Astrocyte of the cerebellum (primary cell): ENCODE measurements around the gene CAV3.

Experiments
- DNase-seq: peaks from one replicate; pipeline ENCODE4 v3.0.0-alpha.2; 2011; ENCODE audit warnings: low read depth
- H3K4me3 ChIP-seq: 2 replicates; pipeline ENCODE4 v1.5.1; 2011; ENCODE audit warnings: mild to moderate bottlenecking, low read depth, low read length, moderate library complexity
- in situ Hi-C: cut with HindIII; loops from 2 replicates; pipeline ENCODE4 v1.10.0; 2017; ENCODE audit warnings: low sequenced_read_pairs
- TF ChIP-seq, protein P1 (sequence below): IDR thresholded peaks from 2 replicates; pipeline ENCODE4 v1.5.1; 2012; ENCODE audit warnings: low read length, low read depth, moderate library complexity, mild to moderate bottlenecking; ENCODE audit errors: missing control alignments

The CAV3 gene

GRCh38 chr3:8784676-8785435 lies 51.3 kb downstream of the CAV3 start:
- TF ChIP-seq, protein P1, sequence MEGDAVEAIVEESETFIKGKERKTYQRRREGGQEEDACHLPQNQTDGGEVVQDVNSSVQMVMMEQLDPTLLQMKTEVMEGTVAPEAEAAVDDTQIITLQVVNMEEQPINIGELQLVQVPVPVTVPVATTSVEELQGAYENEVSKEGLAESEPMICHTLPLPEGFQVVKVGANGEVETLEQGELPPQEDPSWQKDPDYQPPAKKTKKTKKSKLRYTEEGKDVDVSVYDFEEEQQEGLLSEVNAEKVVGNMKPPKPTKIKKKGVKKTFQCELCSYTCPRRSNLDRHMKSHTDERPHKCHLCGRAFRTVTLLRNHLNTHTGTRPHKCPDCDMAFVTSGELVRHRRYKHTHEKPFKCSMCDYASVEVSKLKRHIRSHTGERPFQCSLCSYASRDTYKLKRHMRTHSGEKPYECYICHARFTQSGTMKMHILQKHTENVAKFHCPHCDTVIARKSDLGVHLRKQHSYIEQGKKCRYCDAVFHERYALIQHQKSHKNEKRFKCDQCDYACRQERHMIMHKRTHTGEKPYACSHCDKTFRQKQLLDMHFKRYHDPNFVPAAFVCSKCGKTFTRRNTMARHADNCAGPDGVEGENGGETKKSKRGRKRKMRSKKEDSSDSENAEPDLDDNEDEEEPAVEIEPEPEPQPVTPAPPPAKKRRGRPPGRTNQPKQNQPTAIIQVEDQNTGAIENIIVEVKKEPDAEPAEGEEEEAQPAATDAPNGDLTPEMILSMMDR = no peak
- DNase-seq = no peak
- H3K4me3 ChIP-seq = no peak overlapping the region
- in situ Hi-C loops = no loop called here

DNA sequence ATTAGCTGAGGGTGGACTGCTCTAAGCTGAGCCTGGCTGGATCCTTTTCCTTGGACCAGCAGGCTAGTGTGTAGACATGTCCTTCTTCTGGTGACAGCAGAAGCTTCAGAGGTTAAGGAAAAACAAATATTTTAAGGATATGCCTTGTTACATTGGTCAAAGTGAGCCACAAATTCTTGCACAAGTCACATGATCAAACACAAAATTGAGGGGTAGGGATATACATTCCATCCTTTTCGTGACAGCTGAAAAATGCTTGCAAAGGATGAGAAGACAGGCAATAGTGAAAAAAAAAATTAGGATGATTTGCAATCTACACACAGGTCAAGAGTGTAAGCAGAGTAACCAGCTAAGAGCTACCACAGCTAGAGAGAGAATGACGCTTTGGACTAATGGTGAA lies 56.9 kb downstream of the CAV3 start:
- DNase-seq = no peak
- H3K4me3 ChIP-seq = no peak overlapping the region
- TF ChIP-seq, protein P1 = no peak
- in situ Hi-C loops = no loop called here

DNA sequence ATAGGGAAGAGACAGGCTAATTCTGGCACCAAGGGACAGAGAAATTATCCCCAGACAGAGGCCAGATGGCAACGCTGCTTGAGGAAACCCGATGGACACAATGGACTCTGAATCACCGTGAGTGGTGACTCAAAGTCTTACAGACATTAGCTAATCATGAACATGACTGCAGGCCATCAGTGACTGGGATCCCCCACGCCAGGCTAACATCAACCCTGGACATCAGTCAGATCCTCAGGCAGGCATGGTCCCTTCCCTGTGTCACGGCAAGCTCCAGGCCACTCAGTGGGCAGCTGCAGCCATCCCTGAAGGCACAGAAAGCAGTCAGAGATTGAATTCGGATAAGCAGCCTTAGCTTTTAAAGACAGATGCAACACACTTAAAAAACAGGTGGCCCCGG lies 59.6 kb downstream of the CAV3 start:
- no peak for DNase-seq
- TF ChIP-seq, protein P1 = no peak

DNA sequence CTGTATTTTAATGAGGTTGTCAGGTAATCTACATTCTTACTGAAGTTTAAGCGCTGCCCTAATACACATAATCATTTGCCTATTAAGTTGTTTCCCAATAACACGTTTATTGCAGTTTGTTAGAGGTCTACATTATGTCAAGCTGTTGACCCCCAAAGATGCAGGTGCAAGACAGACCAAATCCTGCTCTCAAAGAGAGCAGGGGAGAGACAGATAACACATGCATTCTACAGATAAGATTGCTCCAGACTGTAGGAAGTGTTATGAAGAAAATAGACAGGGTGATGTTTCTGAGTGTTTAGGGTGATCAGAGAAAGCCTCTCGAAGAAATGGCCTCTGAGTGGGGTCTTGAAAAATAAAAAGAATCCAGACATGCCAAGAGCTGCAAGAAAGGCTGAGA lies 60.6 kb downstream of the CAV3 start:
- TF ChIP-seq, protein P1 = no peak
- in situ Hi-C loops = no loop called here
- H3K4me3 ChIP-seq = no peak overlapping the region
- DNase-seq = no peak

More for the DNA sequence above, 59.6 kb downstream of the CAV3 start:
- no peak overlapping the region for H3K4me3 ChIP-seq
- in situ Hi-C loops = no loop called here
